ENCODE results near the gene PDIA5. TPM values are rescaled to one million over a fixed set of nuclear protein-coding genes. Genes with fewer than 3 reads are reported as not detected.
"Not testable (repeated sequence)": the region's sequence is repeated elsewhere in the genome, so short reads cannot be mapped to it uniquely, and the experiment has no call there.

Gene PDIA5
- total and polyA plus RNA-seq, 9 donors, result 14.9 to 28.5 (median 19.5) TPM

GRCh38 chr3:123110976-123111615 lies 44.3 kb downstream of the PDIA5 start:
- Histone ChIP-seq H3K27me3 (ENCODE audit: control insufficient read depth, insufficient read depth, low read length) (no peaks in the 10 kb centered on the region), H3K4me3 (ENCODE audit: low read length) (no peak overlapping the region), H3K4me1 (ENCODE audit: control insufficient read depth, insufficient read depth, low read length) (peaks cover 15% of the 10 kb centered on the region), H3K9me3 (replicated peaks; ENCODE audit: control insufficient read depth, low read depth, low read length) (no peaks in the 10 kb centered on the region), H3K36me3 (ENCODE audit: control insufficient read depth, insufficient read depth, low read length) (peaks cover 52% of the 10 kb centered on the region), H3K27ac (ENCODE audit: low read length) (no peak overlapping the region)
- 86% methylated on average over 8 of the region's 11 CpGs for WGBS (ENCODE audit: insufficient coverage)
- DNase-seq, result no peak

- WGBS (ENCODE audit: insufficient coverage), result 90% methylated on average over 4 of the region's 6 CpGs
- H3K4me3 ChIP-seq (ENCODE audit: low read length), result no peak overlapping the region
- peaks cover 16% of the 10 kb centered on the region for H3K4me1 ChIP-seq (ENCODE audit: control insufficient read depth, insufficient read depth, low read length)
- peaks cover 52% of the 10 kb centered on the region for H3K36me3 ChIP-seq (ENCODE audit: control insufficient read depth, insufficient read depth, low read length)
- no peak for DNase-seq
- no peaks in the 10 kb centered on the region for H3K9me3 ChIP-seq (replicated peaks; ENCODE audit: control insufficient read depth, low read depth, low read length)
- no peak overlapping the region for H3K27ac ChIP-seq (ENCODE audit: low read length)
- no peaks in the 10 kb centered on the region for H3K27me3 ChIP-seq (ENCODE audit: control insufficient read depth, insufficient read depth, low read length)
Observed at GRCh38 chr3:123111640-123112039, 44.8 kb downstream of the PDIA5 start.

GRCh38 chr3:123112232-123112631 lies 45.4 kb downstream of the PDIA5 start:
- Histone ChIP-seq H3K36me3 (ENCODE audit: control insufficient read depth, insufficient read depth, low read length) (peaks cover 52% of the 10 kb centered on the region), H3K9me3 (replicated peaks; ENCODE audit: control insufficient read depth, low read depth, low read length) (no peaks in the 10 kb centered on the region), H3K27ac (ENCODE audit: low read length) (no peak overlapping the region), H3K27me3 (ENCODE audit: control insufficient read depth, insufficient read depth, low read length) (no peaks in the 10 kb centered on the region), H3K4me3 (ENCODE audit: low read length) (no peak overlapping the region), H3K4me1 (ENCODE audit: control insufficient read depth, insufficient read depth, low read length) (peaks cover 16% of the 10 kb centered on the region)
- DNase-seq, result no peak
- 100% methylated on average over 1 of the region's 5 CpGs for WGBS (ENCODE audit: insufficient coverage)

GRCh38 chr3:123112656-123113055 lies 45.8 kb downstream of the PDIA5 start:
- H3K9me3 ChIP-seq (replicated peaks; ENCODE audit: control insufficient read depth, low read depth, low read length); H3K27me3 ChIP-seq (ENCODE audit: control insufficient read depth, insufficient read depth, low read length); H3K27ac ChIP-seq (ENCODE audit: low read length); H3K4me3 ChIP-seq (ENCODE audit: low read length); DNase-seq: not testable (repeated sequence)
- 89% methylated on average over 4 of the region's 7 CpGs for WGBS (ENCODE audit: insufficient coverage)
- Histone ChIP-seq H3K4me1 (ENCODE audit: control insufficient read depth, insufficient read depth, low read length) (peaks cover 16% of the 10 kb centered on the region), H3K36me3 (ENCODE audit: control insufficient read depth, insufficient read depth, low read length) (peaks cover 48% of the 10 kb centered on the region)

GRCh38 chr3:123113889-123114450 lies 47.1 kb downstream of the PDIA5 start:
- no peak overlapping the region for H3K27ac ChIP-seq (ENCODE audit: low read length)
- DNase-seq, result no peak
- 0% methylated on average over 1 of the region's 5 CpGs for WGBS (ENCODE audit: insufficient coverage)
- H3K36me3 ChIP-seq (ENCODE audit: control insufficient read depth, insufficient read depth, low read length), result peaks cover 51% of the 10 kb centered on the region
- no peak overlapping the region for H3K4me3 ChIP-seq (ENCODE audit: low read length)
- H3K9me3 ChIP-seq (replicated peaks; ENCODE audit: control insufficient read depth, low read depth, low read length), result no peaks in the 10 kb centered on the region
- peaks cover 16% of the 10 kb centered on the region for H3K4me1 ChIP-seq (ENCODE audit: control insufficient read depth, insufficient read depth, low read length)
- H3K27me3 ChIP-seq (ENCODE audit: control insufficient read depth, insufficient read depth, low read length), result no peaks in the 10 kb centered on the region

- no peak overlapping the region for H3K27ac ChIP-seq (ENCODE audit: low read length)
- peaks cover 19% of the 10 kb centered on the region for H3K4me1 ChIP-seq (ENCODE audit: control insufficient read depth, insufficient read depth, low read length)
- H3K9me3 ChIP-seq (replicated peaks; ENCODE audit: control insufficient read depth, low read depth, low read length), result no peaks in the 10 kb centered on the region
- peaks cover 48% of the 10 kb centered on the region for H3K36me3 ChIP-seq (ENCODE audit: control insufficient read depth, insufficient read depth, low read length)
- no peak overlapping the region for H3K4me3 ChIP-seq (ENCODE audit: low read length)
- DNase-seq, result no peak
- H3K27me3 ChIP-seq (ENCODE audit: control insufficient read depth, insufficient read depth, low read length), result no peaks in the 10 kb centered on the region
- WGBS (ENCODE audit: insufficient coverage), result 99% methylated on average over 10 of the region's 10 CpGs
Observed at GRCh38 chr3:123116116-123116515, 49.3 kb downstream of the PDIA5 start.

GRCh38 chr3:123119388-123119787 lies 52.6 kb downstream of the PDIA5 start:
- 100% methylated on average over 1 of the region's 4 CpGs for WGBS (ENCODE audit: insufficient coverage)
- H3K4me1 ChIP-seq (ENCODE audit: control insufficient read depth, insufficient read depth, low read length), result peaks cover 22% of the 10 kb centered on the region
- peaks cover 56% of the 10 kb centered on the region for H3K36me3 ChIP-seq (ENCODE audit: control insufficient read depth, insufficient read depth, low read length)
- no peak overlapping the region for H3K27ac ChIP-seq (ENCODE audit: low read length)
- no peaks in the 10 kb centered on the region for H3K9me3 ChIP-seq (replicated peaks; ENCODE audit: control insufficient read depth, low read depth, low read length)
- DNase-seq, result no peak
- no peak overlapping the region for H3K4me3 ChIP-seq (ENCODE audit: low read length)
- no peaks in the 10 kb centered on the region for H3K27me3 ChIP-seq (ENCODE audit: control insufficient read depth, insufficient read depth, low read length)

GRCh38 chr3:123119802-123120201 lies 53.0 kb downstream of the PDIA5 start:
- Histone ChIP-seq H3K9me3 (replicated peaks; ENCODE audit: control insufficient read depth, low read depth, low read length) (no peaks in the 10 kb centered on the region), H3K27me3 (ENCODE audit: control insufficient read depth, insufficient read depth, low read length) (no peaks in the 10 kb centered on the region), H3K4me3 (ENCODE audit: low read length) (no peak overlapping the region), H3K27ac (ENCODE audit: low read length) (no peak overlapping the region), H3K4me1 (ENCODE audit: control insufficient read depth, insufficient read depth, low read length) (peaks cover 20% of the 10 kb centered on the region), H3K36me3 (ENCODE audit: control insufficient read depth, insufficient read depth, low read length) (peaks cover 56% of the 10 kb centered on the region)
- no peak for DNase-seq
- 84% methylated on average over 5 of the region's 5 CpGs for WGBS (ENCODE audit: insufficient coverage)

GRCh38 chr3:123120573-123120972 lies 53.7 kb downstream of the PDIA5 start:
- Histone ChIP-seq H3K27ac (ENCODE audit: low read length) (no peak overlapping the region), H3K27me3 (ENCODE audit: control insufficient read depth, insufficient read depth, low read length) (no peaks in the 10 kb centered on the region), H3K4me3 (ENCODE audit: low read length) (no peak overlapping the region), H3K9me3 (replicated peaks; ENCODE audit: control insufficient read depth, low read depth, low read length) (no peaks in the 10 kb centered on the region), H3K36me3 (ENCODE audit: control insufficient read depth, insufficient read depth, low read length) (peaks cover 55% of the 10 kb centered on the region), H3K4me1 (ENCODE audit: control insufficient read depth, insufficient read depth, low read length) (peaks cover 17% of the 10 kb centered on the region)
- peak; percentile 25 for DNase-seq
- 37% methylated on average over 4 of the region's 4 CpGs for WGBS (ENCODE audit: insufficient coverage)

- Histone ChIP-seq H3K36me3 (ENCODE audit: control insufficient read depth, insufficient read depth, low read length) (peaks cover 41% of the 10 kb centered on the region), H3K4me1 (ENCODE audit: control insufficient read depth, insufficient read depth, low read length) (peaks cover 13% of the 10 kb centered on the region), H3K4me3 (ENCODE audit: low read length) (no peak overlapping the region), H3K27ac (ENCODE audit: low read length) (no peak overlapping the region), H3K27me3 (ENCODE audit: control insufficient read depth, insufficient read depth, low read length) (no peaks in the 10 kb centered on the region), H3K9me3 (replicated peaks; ENCODE audit: control insufficient read depth, low read depth, low read length) (no peaks in the 10 kb centered on the region)
- DNase-seq, result no peak
- 35% methylated on average over 2 of the region's 5 CpGs for WGBS (ENCODE audit: insufficient coverage)
Observed at GRCh38 chr3:123122057-123122456, 55.2 kb downstream of the PDIA5 start.
